ENCODE results near the gene UXS1.

GRCh38 chr2:106156305-106157296 lies 37.5 kb downstream of the UXS1 start:
- no peak for TF ChIP-seq EZH2 (IDR thresholded peaks at IDR 0.05; ENCODE audit: borderline replicate concordance, insufficient read depth, low read length, poor library complexity, severe bottlenecking)
- TF ChIP-seq CTCF (IDR thresholded peaks at IDR 0.05; ENCODE audit: poor library complexity, severe bottlenecking), result no peak
- TF ChIP-seq POLR2AphosphoS5 (IDR thresholded peaks at IDR 0.05), result no peak
- TF ChIP-seq EP300 (conservative IDR thresholded peaks at IDR 0.05; ENCODE audit: poor library complexity, severe bottlenecking), result no peak
- no peak for TF ChIP-seq REST (IDR thresholded peaks at IDR 0.05; ENCODE audit: borderline replicate concordance)
